Measurements from ENCODE around the gene SORT1. TPM values are rescaled to one million over a fixed set of nuclear protein-coding genes. Genes with fewer than 3 reads are reported as not detected.

The SORT1 gene
- total and polyA plus RNA-seq, 2 of the 13 experiments (the other 11 are each of a cell fraction or from before 2014, with no cell fraction given), result 32.4 to 93.0 TPM

DNA sequence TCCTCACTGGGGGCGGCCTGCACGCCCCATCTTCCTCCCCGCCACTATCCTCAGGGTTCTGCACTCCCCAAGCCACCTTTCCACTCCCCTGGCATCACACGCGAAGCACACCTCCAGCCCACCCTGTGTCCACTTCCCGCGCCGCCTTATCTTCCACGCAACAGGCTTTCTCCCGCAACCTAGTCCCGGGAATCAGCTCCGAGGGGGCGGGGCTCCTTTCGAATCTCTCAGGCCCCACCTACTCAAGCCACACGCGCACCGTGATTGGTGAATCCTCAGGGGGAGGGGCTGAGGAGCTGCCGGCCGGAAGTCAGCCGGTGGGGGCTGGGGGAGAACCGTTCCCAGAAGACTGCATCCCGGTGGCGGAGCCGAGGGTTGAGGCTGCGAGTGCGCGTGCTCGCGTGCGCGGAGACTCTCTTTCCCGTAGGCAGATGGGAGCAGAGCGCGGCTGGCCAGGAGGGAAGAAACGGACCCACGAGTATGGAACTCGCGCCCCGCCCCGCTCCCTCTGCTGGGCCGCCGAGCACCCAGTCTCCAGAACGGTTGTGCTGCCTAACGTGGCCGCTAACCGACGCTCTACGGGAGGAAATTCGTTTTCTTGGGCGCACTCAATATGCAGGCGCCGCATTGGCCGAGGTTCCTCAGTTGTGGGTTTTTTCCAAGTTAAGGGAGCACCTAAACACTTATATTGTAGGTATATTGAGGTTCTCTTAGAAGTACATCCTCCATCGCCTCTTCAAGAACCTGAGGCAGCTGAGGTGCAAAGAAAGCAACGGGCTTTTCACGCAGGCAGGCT lies 114.6 kb downstream of the SORT1 start, which contains the start of gene PSRC1 (continued):
- TF ChIP-seq ZNF367 (CRISPR knock-in tag; IDR thresholded peaks at IDR 0.05; ENCODE audit: borderline replicate concordance) (no peak), TBL1XR1 (IDR thresholded peaks at IDR 0.05; ENCODE audit: borderline replicate concordance, low read length, partially characterized antibody) (no peak), AHDC1 (CRISPR knock-in tag; IDR thresholded peaks at IDR 0.05; ENCODE audit: borderline replicate concordance) (no peak), SP1 (IDR thresholded peaks at IDR 0.05) (no peak), SP1 (CRISPR knock-in tag; IDR thresholded peaks at IDR 0.05) (peak; percentile 83; the same call in 1 of the 2 replicates), ZNF800 (CRISPR knock-in tag; IDR thresholded peaks at IDR 0.05) (peak; percentile 59; the same call in 1 of the 2 replicates), ZNF280B (CRISPR knock-in tag; IDR thresholded peaks at IDR 0.05; ENCODE audit: borderline replicate concordance) (peak; percentile 60; the same call in 1 of the 2 replicates), ARID4A (CRISPR knock-in tag; IDR thresholded peaks at IDR 0.05; ENCODE audit: borderline replicate concordance) (peak; percentile 86), ZNF891 (CRISPR knock-in tag; IDR thresholded peaks at IDR 0.05) (peak; percentile 19), NR3C1 (CRISPR knock-in tag; IDR thresholded peaks at IDR 0.05) (no peak)
- TF ChIP-seq, protein P1, sequence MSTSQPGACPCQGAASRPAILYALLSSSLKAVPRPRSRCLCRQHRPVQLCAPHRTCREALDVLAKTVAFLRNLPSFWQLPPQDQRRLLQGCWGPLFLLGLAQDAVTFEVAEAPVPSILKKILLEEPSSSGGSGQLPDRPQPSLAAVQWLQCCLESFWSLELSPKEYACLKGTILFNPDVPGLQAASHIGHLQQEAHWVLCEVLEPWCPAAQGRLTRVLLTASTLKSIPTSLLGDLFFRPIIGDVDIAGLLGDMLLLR (CRISPR knock-in tag; IDR thresholded peaks at IDR 0.05), result peak; percentile 51
